Measurements from ENCODE around the gene TAOK3. TPM values are rescaled to one million over a fixed set of nuclear protein-coding genes. Genes with fewer than 3 reads are reported as not detected.

The TAOK3 gene
- total and polyA plus RNA-seq, 2 donors (not counting 3 experiments of a cell fraction or from before 2014, with no cell fraction given): 11.3 to 23.1 TPM

DNA sequence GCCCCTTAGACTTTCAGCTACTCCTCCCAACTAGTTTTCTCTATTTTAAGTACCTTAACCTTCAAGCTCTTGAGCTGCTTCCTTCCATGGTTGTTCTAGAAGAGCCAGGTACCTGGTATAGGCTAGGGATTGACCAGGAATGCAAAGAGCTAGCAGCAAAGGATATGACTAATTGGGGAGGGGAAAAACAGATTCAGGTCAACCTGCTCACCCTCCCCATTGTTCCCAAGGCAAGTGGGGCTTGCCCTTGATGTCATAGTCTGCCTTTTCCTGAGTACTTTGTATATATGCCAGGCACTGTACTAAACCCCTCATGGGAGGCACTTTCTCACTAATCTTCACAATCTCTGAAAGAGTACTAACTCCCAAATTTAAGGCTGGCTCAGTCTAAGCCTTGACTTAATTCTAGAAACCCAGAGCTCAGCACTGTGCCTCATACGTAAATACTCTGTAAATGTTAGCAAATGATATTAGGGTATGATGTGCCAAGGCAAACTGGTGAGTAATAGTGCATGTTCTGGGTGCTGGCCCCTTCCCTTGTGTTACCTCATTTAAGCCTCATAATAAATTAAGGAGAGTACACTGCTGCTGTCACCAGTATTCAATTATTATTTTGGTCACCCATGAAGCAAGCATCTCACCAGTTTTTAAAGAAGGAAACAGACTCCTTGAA lies 45.8 kb upstream of the TAOK3 start:
- no peak overlapping the region for H2AFZ ChIP-seq (ENCODE audit: low read depth, low read length)
- H3K4me1 ChIP-seq (ENCODE audit: control insufficient read depth, extremely low read depth, insufficient read depth, low read length): peaks cover 11% of the 10 kb centered on the region
- peak; percentile 66 for DNase-seq (ENCODE audit: low read depth, low spot score)
- H3K9ac ChIP-seq (replicated peaks; ENCODE audit: extremely low read depth, insufficient read depth, low read length): no peak overlapping the region
- dilution Hi-C loops (cut with MboI; ENCODE audit: extremely low pct_ligation_motif_present, low sequenced_read_pairs) (no loop called here), intact Hi-C loops (cut with micrococcal nuclease) (no loop called here)
- TF ChIP-seq, protein P1, sequence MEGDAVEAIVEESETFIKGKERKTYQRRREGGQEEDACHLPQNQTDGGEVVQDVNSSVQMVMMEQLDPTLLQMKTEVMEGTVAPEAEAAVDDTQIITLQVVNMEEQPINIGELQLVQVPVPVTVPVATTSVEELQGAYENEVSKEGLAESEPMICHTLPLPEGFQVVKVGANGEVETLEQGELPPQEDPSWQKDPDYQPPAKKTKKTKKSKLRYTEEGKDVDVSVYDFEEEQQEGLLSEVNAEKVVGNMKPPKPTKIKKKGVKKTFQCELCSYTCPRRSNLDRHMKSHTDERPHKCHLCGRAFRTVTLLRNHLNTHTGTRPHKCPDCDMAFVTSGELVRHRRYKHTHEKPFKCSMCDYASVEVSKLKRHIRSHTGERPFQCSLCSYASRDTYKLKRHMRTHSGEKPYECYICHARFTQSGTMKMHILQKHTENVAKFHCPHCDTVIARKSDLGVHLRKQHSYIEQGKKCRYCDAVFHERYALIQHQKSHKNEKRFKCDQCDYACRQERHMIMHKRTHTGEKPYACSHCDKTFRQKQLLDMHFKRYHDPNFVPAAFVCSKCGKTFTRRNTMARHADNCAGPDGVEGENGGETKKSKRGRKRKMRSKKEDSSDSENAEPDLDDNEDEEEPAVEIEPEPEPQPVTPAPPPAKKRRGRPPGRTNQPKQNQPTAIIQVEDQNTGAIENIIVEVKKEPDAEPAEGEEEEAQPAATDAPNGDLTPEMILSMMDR (IDR thresholded peaks at IDR 0.05; ENCODE audit: extremely low read depth in 1 of 2, insufficient read depth in 1 of 2, low read depth in 1 of 2, low read length in 2 of 2): no peak
- TF ChIP-seq MYC (IDR thresholded peaks at IDR 0.05; ENCODE audit: low read depth, low read length) (no peak), GATA2 (IDR thresholded peaks at IDR 0.05; ENCODE audit: insufficient read depth, insufficient read length, low read depth, low read length) (peak; percentile 19), FOS (IDR thresholded peaks at IDR 0.05; ENCODE audit: borderline replicate concordance, insufficient read depth, low read length) (peak; percentile 50), JUN (IDR thresholded peaks at IDR 0.05; ENCODE audit: borderline replicate concordance, insufficient read depth, insufficient read length, low read depth) (peak; percentile 38)
- peak; percentile 90 for FAIRE-seq
- no peaks in the 10 kb centered on the region for H3K9me1 ChIP-seq (replicated peaks; ENCODE audit: control insufficient read depth, extremely low read depth, insufficient read depth, low read length)
- H4K20me1 ChIP-seq (replicated peaks; ENCODE audit: control insufficient read depth, extremely low read depth, insufficient read depth, low read length): no peaks in the 10 kb centered on the region
- H3K9me3 ChIP-seq (replicated peaks; ENCODE audit: control insufficient read depth, insufficient read depth, low read length): no peaks in the 10 kb centered on the region
- H3K4me3 ChIP-seq (replicated peaks in 1 of 3; ENCODE audit: insufficient read depth in 1 of 3, low read depth in 1 of 3, low read length in 3 of 3): no peak overlapping the region
- ChIA-PET CTCF (interaction anchor here (0.6 to 1.8 kb wide), 5 partner anchors 13 to 994 kb away, joined by 3 to 8 read pairs (median 4); no protein-coding TSS in a partner anchor), POLR2A (no interaction called here)
- no peak overlapping the region for H3K4me2 ChIP-seq (ENCODE audit: insufficient read depth, low read length)
- peaks cover 6 to 8% of the 10 kb centered on the region in 2 experiments for H3K36me3 ChIP-seq (ENCODE audit: control insufficient read depth in 2 of 2, extremely low read depth in 1 of 2, insufficient read depth in 2 of 2, low read length in 2 of 2)
- BruUV-seq (replicated peaks): no TSS peak
- no peaks in the 10 kb centered on the region for H3K79me2 ChIP-seq (ENCODE audit: control insufficient read depth, insufficient read depth, low read length)
- peak overlapping the region; percentile 13 for H3K27ac ChIP-seq (ENCODE audit: insufficient read depth, low read depth, low read length)
- no peaks in the 10 kb centered on the region for H3K27me3 ChIP-seq (ENCODE audit: control insufficient read depth in 2 of 2, insufficient read depth in 2 of 2, low read length in 2 of 2)

Data from endothelial cell of umbilical vein (primary cell).